Progenitor cell of endocrine pancreas (in vitro differentiated cells): ENCODE data around the gene SLC29A3. TPM values are rescaled to one million over a fixed set of nuclear protein-coding genes. Genes with fewer than 3 reads are reported as not detected.

Experiments used
- DNase-seq: peaks from one replicate; pipeline ENCODE4 v3.0.0; 2021; ENCODE audit warnings: low spot score; ENCODE audit not compliant: unreplicated experiment
- H3K27ac Mint-ChIP-seq: 2 replicates; pipeline ENCODE4 v1.8.0; 2021; ENCODE audit warnings: mild to moderate bottlenecking, moderate library complexity, mixed read lengths
- H3K27me3 Mint-ChIP-seq: 2 replicates; pipeline ENCODE4 v1.8.0; 2021; ENCODE audit warnings: mixed read lengths
- H3K36me3 Mint-ChIP-seq: 2 replicates; pipeline ENCODE4 v1.8.0; 2022; ENCODE audit warnings: mixed read lengths; ENCODE audit not compliant: insufficient read depth
- H3K4me1 Mint-ChIP-seq: 2 replicates; pipeline ENCODE4 v1.8.0; 2021; ENCODE audit warnings: low read depth, mixed read lengths
- H3K4me3 Mint-ChIP-seq: 2 replicates; pipeline ENCODE4 v1.8.0; 2021; ENCODE audit warnings: low read depth, mild to moderate bottlenecking, moderate library complexity, mixed read lengths
- H3K9me3 Mint-ChIP-seq: 2 replicates; pipeline ENCODE4 v1.8.0; 2021; ENCODE audit warnings: low read depth, mixed read lengths
- total RNA-seq: library from RNA; stranded (reverse); gene quantifications from 2 replicates; pipeline ENCODE4 v1.2.1, GENCODE V29; 2021
- TF ChIP-seq, protein P1 (sequence below): fragments of 200-600 bp; sonication (generic); IDR thresholded peaks from one replicate; pipeline ENCODE4 v1.5.0; 2021; ENCODE audit warnings: antibody characterized with exemption, mild to moderate bottlenecking; ENCODE audit not compliant: unreplicated experiment

The SLC29A3 gene
- total RNA-seq, 1 donor from 2014 or later, result 13.7 TPM

DNA sequence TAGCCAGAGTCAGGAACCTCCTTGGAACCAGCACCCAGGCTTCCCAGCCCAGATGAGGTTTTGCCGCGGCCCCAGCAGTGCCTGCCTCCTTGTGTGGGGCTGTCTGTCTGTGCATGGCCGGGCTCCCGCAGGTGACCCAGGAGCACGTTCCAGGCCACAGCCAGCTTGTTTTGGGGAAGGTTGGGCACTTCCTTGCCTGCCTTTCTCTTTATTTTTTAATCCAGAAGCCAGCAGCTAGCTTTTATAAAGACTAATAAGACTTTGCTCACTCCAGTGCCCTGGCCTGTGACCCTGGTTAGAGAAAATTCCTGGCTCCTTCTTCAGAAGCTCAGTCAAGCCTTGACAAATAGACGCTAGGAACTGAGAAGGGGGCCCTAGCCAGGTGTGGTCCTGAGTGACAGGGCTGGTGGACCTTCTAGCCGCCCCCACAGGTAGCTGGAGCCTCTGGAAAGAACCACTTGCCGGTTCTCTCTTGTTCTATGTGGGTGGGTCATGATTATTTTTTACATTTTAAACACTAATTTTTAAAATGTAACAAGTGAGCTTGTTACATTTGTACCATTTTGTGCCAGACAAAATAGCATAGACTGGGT, 837 bp downstream of the SLC29A3 start:
- peak overlapping the region; percentile 98 for H3K4me3 Mint-ChIP-seq
- TF ChIP-seq, protein P1, sequence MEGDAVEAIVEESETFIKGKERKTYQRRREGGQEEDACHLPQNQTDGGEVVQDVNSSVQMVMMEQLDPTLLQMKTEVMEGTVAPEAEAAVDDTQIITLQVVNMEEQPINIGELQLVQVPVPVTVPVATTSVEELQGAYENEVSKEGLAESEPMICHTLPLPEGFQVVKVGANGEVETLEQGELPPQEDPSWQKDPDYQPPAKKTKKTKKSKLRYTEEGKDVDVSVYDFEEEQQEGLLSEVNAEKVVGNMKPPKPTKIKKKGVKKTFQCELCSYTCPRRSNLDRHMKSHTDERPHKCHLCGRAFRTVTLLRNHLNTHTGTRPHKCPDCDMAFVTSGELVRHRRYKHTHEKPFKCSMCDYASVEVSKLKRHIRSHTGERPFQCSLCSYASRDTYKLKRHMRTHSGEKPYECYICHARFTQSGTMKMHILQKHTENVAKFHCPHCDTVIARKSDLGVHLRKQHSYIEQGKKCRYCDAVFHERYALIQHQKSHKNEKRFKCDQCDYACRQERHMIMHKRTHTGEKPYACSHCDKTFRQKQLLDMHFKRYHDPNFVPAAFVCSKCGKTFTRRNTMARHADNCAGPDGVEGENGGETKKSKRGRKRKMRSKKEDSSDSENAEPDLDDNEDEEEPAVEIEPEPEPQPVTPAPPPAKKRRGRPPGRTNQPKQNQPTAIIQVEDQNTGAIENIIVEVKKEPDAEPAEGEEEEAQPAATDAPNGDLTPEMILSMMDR, result no peak
- H3K36me3 Mint-ChIP-seq, result peaks cover 10% of the 10 kb centered on the region
- no peak for DNase-seq
- no peaks in the 10 kb centered on the region for H3K9me3 Mint-ChIP-seq
- H3K4me1 Mint-ChIP-seq, result peaks cover 8% of the 10 kb centered on the region
- H3K27ac Mint-ChIP-seq, result no peak overlapping the region
- peaks cover 4% of the 10 kb centered on the region for H3K27me3 Mint-ChIP-seq

DNA sequence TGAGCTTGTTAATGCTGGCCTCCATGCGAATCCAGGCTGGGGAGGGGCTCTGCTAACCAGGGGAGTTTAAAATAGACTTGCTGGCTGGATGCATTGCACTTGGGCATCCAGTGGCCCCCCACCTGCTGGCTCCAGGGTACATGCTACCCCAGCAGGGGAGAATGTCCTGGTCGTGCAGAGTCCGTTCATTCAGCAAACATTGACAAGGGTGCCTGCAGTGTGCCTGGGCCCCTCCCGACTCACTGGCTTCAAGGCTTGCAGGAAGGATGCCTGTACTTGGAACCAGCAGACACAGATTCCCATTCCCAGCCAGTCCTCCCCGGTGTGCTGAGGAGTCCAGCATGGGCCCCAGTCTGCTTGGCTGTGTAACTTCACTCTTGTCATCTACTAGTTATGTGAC, 1.5 kb downstream of the SLC29A3 start:
- TF ChIP-seq, protein P1, result no peak
- Mint-ChIP-seq H3K36me3 (peaks cover 10% of the 10 kb centered on the region), H3K9me3 (no peaks in the 10 kb centered on the region), H3K4me3 (peak overlapping the region; percentile 98), H3K4me1 (peaks cover 8% of the 10 kb centered on the region), H3K27ac (no peak overlapping the region), H3K27me3 (peaks cover 2% of the 10 kb centered on the region)
- no peak for DNase-seq

DNA sequence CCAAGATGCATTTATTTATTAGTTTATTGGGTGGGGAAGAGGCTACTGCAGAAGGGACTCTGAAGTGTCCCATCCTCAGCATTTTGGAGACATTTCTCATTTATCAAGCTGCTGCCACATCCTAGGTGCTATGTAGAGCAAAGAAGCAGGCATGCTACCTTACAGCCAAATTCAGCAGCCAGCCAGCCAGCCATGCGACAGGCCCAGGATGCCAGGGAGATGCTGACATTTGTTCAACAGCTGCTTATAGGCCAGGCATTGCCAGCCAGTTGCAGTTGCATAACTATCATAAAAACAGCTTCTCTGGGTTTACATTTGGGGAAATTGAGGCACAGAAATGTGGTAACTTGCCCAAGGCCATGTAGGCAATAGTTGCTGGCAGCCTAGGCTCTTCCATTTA, 2.3 kb downstream of the SLC29A3 start:
- Mint-ChIP-seq H3K9me3 (no peaks in the 10 kb centered on the region), H3K27ac (no peak overlapping the region), H3K36me3 (peaks cover 10% of the 10 kb centered on the region), H3K4me3 (no peak overlapping the region), H3K4me1 (peaks cover 8% of the 10 kb centered on the region), H3K27me3 (no peaks in the 10 kb centered on the region)
- no peak for DNase-seq
- TF ChIP-seq, protein P1, result no peak

DNA sequence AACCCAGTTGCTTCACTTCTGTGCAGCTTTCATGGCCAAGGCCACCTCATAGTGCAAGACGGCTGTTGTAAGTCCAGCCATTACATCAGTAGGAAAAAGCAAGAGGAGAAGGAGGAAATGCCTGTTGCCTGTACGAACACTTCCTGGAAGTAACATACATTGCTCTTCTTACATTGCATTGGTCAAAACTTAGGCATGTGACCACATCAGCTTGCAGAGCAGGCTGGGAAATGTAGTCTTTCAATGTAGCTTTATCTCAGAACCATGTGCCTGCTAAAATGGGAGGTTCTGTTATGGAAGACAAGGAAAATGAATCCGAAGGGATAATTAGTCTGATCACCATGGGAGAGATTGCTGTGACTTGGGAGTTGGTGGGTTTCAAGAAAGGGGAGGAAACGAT, 4.3 kb downstream of the SLC29A3 start:
- Mint-ChIP-seq H3K27me3 (no peaks in the 10 kb centered on the region), H3K27ac (no peak overlapping the region), H3K9me3 (no peaks in the 10 kb centered on the region), H3K4me3 (no peak overlapping the region), H3K36me3 (peaks cover 12% of the 10 kb centered on the region), H3K4me1 (peaks cover 8% of the 10 kb centered on the region)
- TF ChIP-seq, protein P1, result no peak
- no peak for DNase-seq

DNA sequence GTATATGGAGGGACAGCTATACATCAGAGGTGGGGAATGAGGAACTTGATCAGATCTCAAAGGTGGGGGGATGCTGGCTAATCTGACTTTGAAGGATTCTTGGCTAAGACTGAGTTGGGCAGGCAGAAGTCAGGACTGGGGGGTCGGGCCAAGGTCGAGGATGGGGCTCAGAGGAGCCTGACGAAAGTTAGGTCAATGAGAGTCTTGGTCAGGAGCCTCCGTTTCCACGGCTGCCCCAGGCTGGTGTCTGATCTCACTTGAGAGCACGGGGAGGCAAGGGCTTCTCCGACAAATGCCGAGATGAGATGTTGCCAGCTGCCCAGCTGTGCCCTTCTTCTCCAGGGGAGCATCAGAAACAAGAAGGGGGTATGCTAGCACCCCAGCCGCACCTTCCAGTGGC, 5.7 kb downstream of the SLC29A3 start:
- no peaks in the 10 kb centered on the region for H3K27me3 Mint-ChIP-seq
- TF ChIP-seq, protein P1, result no peak
- no peak overlapping the region for H3K4me3 Mint-ChIP-seq
- H3K27ac Mint-ChIP-seq, result no peak overlapping the region
- no peak for DNase-seq
- H3K9me3 Mint-ChIP-seq, result no peaks in the 10 kb centered on the region
- H3K36me3 Mint-ChIP-seq, result peaks cover 15% of the 10 kb centered on the region
- H3K4me1 Mint-ChIP-seq, result peaks cover 6% of the 10 kb centered on the region
